ENCODE results near the gene ATP9A.
A peak's percentile ranks its signal among the peaks of the same experiment; 100 is the strongest.
"Not testable (repeated sequence)": the region's sequence is repeated elsewhere in the genome, so short reads cannot be mapped to it uniquely, and the experiment has no call there.

ATP9A gene

DNA sequence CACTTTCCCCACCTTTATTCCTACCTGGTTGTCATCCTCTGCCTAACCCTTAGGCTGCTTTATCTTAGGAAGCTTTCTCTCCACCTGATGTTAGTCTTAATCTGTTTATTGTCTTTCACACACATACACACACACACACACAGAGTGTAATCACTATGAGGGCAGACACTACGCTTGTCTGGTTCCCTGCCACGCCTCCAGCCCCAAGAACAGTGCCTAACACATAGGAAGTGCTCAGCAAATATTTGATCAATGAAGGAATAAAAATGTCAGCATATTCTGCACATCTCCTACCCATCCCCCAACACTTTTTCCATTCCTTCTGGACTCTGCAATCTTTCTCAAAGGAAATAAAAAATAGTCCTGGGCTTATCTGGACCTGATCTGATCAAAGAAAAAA, 174.6 kb downstream of the ATP9A start:
- DNase-seq = no peak

DNA sequence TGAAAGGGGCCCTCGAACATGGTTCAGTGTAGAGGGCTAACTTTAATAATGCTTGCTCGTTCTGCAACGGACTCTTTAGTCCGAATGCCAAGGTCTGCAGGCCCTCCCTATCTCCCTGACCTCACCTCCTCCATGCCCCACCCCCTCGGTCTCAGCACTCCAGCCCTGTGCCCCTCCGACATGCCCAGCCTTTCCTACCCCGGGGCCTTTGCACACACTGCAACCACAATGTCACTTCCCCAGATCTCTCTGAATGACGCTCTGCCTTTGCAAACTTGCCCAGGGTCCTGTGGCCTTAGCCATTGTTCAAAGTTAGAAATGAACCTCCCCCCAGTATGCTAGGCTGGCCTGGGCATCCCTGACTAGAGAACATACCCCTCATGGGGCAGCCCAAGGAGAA, 175.6 kb downstream of the ATP9A start:
- no peak for DNase-seq

DNA sequence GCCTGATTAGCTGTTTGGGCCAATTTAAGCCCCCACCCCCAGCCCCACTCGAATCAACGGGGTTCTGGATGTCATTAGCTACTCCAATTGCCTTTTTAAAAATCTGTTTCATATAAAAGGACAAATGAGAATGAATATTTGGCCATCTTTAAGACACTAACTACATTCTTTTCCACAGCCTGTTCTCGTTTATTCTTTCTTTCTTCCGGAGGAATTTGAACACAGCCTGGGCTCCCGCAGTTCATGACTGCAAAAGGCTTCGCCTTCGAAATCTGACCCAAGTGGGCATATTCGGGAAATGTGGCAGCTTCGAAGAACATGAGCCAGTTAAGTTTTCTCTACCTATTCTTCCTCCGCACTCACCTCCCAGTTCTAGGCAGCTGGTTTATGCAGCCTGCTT, 176.3 kb downstream of the ATP9A start:
- no peak for DNase-seq

DNA sequence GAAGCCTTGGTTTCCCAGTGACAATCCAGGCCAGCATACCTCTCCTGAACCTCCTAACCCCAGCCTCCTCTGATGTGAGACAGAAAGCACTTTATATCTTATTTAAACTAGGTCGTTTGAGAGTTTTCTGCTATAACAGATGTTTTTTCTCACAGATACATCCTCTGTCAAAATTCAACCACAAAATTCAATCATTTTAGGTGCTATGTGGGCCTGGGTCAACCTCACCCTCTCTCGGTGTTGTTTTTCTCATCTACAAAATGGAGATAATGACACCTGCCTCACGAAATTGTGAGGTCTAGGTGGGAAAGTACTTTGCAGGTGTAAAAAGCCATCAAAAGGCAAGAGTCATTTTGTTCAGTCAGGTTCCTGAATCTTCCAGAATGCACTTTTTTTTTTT, 179.4 kb downstream of the ATP9A start:
- DNase-seq = no peak

DNA sequence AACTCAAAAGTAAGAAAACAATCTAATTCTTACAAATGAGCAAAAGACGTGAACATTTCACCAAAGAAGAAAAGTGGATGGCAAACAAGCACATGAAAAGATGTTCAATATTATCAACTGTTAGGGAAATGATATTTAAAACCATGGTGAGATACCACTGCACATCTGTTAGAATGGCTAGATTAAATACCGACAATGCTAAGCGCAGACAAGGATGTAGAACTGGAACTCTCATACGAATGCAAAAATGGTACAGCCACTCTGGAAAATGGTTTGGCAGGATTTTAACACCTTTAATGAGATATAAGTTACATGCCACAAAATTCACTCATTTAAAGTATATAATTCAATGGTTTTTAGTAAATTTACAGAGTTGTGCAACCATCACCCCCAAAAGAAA, 181.0 kb downstream of the ATP9A start:
- DNase-seq = no peak

DNA sequence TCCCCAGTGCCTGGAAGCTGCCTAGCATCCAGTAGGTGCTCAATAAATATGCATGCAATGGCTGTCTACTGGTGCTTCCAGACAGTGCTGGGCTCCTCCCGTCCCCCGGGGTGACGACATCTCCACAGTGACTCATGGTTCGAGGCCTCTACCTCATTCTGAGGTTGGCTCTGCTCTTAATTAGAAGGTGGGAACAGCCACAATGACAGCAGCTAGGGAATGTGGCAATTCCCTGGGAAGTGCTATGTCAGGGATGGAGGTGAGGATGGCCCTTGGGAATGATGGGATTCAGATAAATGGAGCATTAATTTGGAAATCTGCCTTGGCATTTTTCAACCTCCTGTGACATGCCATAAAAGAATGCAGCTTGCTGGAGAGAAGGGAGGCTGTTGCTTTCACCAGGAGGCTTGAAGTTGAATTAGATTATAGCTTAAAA, 182.2 kb downstream of the ATP9A start:
- DNase-seq = no peak

DNA sequence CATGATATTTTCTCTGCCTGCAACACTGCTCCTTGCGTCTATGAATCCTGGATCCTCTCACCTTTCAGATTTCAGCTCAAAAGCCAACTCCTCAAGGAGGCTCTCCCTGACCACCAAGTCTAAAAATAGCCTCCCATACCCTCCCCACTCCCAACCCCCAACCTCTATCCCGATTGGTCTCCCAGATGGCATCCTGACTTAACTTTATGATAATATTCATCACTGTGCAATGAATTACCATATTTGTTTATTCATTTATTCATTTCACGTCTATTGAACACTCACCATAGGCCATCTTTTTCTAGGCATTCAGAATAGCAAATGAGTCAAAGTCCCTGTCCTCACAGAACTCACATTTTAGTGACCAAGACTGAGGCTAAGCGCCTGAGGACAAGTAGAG, 183.0 kb downstream of the ATP9A start:
- DNase-seq = no peak

DNA sequence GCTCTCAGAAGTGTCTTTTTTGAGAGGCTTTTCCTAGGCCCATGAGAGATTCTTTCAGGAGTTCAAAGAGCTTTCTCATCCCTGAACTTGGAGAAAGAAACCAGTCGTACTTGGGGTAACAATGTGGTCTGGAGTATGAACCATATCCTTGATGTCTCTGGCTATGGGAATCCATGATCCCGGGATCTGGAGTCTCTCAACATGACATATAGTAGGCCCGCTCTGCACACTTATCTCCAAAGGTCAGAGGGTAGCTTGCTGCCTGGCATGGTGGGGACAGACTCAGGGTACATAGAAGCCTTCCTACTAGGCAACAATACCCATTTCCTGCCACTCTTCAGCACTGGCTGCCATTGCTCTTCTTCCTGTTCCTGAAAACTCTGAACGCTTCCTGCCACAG, 183.5 kb downstream of the ATP9A start:
- DNase-seq = no peak

DNA sequence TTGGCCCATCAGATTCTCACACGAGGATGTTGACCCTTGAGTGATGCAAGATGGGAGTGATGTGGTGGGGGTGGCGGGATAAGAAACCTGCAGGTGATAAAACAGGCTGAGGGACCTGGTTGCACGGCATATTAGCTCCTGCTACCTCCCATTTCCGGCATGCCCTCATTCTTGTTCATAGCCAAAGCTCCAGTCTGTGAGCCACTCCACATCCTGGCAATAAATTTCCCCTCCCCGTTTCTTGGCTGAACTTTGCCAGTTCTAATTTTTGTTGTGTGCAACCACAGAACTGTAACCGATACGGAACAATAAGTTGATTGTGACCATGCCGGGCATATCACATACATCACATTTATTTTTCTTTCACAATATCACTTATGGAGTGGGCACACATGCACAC, 184.1 kb downstream of the ATP9A start:
- DNase-seq = no peak

DNA sequence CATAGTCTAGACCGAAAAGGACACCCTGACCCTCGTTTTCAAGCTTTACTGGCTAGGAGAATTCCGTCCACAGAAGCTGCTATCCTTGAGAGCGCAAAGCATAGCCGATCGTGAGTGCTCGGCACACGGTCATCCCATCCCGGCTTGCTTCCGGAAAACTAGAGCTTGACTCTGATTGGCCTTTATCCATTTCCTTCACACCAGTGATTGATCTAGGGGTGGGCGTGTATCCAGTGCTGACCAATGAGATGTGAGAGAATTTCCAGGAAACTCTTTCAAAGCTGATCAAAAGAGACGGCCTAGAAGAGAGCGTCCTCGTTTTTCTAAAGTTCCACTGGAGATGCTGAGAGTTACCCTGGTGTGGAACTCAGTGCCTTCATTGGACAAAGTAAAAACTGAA, 184.7 kb downstream of the ATP9A start:
- DNase-seq = no peak

DNA sequence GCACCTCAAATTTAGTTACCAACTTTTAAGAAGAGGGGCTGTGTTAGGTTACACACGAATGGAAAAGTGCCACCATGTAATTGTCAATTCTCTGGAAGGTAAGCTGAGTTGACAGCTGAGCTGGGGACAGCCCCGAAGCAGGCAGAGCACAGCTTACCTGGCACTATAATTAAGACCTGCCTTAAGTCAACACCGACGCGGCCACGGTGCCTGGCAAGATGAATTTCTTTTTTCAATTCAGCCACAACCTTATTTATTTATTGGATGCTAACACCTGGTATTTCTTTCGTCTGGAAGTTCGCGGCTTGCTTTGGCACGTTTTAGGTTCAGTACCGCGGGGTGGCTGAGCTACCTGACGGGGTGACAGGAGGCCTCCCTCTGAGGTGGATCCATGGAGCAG, 185.1 kb downstream of the ATP9A start:
- peak; percentile 38 for DNase-seq

DNA sequence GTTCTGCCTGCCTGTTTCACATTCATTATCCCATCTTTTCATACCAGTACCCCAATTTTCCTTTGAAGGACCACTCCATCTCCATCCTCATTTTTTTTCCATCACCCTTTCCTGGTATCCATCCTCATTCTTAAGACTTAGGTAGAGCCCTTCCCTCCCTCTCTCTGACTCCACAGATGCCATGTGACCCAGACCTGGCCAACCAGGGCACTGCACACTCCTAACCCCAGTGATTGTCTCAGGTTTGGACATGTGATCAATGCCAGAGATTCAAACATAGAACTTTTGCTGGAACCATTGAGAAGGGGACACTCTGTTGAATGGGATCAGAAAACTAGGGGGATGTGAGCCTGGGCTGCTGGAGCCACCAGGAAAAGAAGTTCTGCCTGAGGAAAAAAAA, 186.6 kb downstream of the ATP9A start:
- no peak for DNase-seq

DNA sequence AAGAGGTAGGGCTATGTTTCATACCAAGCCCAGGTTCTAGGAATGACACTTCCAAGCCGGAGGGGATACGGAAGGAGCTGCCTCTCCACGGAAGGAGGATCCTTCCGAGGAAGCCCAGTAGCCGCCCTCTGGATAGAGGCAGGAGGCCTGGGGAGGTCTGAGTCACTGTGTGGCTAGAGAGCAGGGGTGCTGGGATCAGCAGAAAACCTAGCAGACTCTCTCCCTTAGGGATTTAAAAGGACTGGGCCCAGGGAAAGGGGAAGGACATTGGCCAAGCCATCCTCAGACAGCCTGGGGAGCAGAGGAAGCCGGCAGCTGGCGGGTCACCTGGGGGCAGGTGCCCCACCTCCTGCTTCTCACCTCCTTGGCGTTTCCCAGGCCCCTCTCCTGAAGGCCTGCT, 189.1 kb downstream of the ATP9A start:
- no peak for DNase-seq

DNA sequence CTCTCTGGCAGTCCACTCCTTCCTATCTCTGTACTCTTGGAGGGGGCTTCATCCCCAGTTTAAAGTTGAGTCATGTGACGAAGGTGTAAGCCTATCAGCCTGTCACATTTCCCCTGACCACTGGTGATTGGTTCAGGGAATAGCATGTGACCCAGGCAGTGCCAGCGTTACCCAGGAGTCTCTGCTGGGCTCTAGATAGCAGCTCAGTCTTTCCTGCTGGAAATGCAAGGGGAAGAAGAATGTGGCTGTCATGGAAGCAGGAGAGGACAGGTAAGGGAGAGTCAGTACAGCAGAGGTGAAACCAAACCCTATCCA, 190.1 kb downstream of the ATP9A start:
- DNase-seq = no peak

DNA sequence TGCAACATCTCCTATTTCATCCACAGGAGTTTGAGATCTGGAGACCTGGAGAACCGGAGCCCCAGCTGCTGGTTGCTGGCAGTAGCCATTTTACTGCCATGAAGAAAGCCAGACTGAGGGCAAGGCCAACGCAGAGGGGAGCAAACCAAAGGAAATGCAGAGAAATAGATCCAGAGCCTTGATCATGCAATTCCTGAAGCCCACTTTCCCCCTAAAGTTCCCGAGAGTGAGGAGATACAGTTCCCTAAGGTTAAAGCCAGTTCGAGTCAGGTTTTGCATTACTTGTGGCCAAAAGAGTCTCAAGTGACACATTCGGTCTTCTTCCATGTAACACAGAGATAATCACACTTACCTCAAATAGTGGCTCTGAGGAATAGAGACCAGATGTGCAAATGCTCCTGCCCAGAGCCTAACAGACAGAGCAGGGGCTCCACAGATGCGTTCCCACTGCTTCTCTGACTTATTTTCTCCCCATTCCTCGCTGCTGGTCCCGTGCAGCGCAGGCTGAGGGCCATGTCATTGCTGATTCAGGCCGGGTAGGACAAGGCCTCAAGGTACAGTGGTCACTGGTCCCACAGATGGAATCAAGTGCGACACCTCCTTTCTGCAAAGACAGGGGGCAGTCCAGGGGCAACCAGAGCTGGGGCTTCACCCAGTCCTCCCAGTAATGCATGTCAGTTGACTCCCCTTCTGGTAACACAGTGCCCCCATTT, 190.6 kb downstream of the ATP9A start:
- DNase-seq = no peak

DNA sequence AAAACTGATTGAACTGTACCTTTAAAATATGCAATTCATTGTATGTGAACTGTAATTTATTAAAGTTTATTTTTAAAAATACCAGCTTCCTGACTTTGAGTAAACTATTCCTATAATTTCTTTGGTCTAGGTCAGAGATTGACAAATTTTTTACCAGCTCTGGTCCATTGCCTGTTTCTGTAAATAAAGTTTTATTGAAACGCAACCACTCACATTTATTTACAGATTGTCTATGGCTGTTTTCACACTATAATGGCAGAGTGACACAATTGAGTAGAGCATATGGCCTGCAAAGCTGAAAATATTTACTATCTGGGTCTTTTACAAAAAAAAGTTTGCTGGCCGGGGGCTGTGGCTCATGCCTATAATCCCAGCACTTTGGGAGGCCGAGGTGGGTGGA, 192.7 kb downstream of the ATP9A start:
- no peak for DNase-seq

DNA sequence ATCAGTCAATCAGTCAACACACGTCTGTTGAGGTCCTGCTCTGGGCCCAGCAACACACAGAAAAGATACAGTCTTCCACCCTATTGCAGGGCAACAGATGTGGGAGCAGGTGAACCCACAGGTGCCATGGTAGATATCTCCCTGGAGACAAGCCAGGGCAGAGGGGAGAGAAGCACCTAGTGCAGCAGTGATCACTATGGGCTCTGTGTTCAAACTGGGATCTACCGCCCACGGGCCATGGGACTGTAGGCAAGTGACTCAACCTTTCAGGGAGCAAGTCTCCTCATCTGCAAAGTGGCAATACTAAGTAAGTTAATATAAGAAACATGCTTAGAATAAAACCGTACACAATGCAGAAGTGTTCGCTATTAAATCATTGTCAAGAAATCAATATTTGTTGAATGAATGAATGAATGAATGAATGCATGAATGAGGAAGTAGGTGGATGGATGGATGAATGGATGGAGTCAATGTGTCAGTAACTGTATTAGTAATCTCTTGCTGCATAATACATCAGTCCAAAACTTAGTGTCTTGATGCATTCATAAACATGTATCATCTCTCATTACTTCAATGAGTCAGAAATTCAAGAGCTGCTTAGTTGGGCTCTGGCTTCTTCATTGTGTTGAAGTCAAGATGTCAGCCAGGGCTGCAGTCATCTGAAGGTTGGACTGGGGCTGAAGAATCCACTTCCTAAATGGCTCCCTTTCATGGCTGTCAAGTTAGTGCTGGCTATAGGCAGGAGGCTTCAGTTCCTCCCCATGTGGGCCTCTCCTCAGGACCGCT, 193.7 kb downstream of the ATP9A start:
- no peak for DNase-seq

DNA sequence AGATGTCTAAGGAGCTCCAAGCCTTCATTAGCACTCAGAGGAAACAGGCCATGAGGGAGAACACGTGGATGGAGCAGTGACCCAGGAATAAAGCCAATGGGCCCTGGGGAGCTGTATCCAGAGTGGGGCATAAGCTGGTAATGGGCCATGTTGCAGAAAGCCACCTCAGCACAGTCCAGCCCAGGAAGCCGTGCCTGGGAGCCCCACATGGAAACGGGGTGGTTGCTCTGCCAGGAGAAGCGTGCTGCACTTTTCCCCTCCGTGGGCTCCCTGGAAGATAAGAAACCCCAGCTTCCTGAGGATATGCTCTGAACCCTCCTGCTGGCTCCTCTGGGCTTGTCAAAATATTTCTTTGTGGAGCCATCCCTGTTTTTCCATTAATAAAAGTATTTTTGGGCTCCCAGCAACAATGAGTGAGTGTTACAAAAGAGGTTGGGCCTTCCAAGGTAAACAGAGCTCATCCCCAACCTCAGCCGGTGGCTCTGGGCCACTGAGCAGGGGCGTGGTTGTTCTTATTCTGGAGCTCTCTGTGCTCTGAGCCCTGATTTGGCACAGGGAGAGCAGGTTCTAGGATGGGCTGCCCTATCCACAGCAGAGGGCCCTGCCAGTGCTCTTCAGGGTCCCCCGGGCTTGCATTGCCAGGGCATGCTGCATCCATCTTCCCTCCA, 194.5 kb downstream of the ATP9A start:
- no peak for DNase-seq

DNA sequence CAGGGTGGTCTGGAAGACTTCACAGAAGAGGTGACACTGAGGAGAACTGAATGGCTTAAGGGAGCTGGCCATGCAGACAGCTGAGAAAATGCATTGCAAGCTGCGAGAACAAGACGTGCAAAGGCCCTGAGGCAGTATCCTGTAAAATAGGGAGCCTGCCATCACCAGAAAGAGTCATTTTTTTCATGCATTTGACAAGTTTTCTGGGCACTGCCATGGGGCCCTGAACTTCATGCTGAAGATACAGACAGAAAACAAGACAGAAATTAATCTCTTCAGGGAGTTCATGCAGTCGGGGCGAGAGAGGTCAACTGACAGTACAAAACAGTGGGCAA, 196.8 kb downstream of the ATP9A start:
- no peak for DNase-seq

DNA sequence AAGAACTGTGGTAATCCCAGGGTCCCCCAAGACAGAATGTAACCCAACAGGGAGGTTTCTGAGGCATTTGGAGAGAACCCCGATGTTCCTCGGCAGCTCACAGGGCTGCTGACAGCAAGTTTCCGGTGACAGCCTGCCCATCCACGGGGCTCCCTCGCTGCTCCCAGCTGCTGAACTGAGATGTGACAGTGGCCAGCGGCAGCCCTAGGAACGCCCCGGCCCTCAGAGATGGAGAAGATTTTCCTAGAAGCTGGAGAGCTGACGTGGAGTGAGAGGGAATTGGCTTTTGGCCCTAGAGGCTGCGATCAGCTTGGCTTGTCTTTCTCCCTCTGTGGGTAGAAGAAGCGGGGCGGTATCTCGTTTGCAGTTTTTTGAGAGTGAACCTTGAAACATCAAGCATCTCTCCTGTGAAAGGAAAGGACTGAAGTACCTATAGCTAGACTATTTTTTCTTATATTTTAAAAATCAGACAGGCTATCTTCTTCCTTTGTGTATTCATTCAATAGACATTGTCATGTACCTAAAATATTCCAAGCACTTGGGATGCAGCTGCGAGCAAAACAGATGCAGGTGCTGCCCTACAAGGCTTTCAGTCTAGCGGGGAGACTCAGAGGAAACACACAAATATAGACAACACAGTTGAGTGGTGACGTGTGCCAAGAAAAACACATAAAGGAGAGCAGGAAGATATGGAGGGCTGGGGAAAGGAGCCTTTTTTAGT, 197.3 kb downstream of the ATP9A start:
- DNase-seq = no peak

DNA sequence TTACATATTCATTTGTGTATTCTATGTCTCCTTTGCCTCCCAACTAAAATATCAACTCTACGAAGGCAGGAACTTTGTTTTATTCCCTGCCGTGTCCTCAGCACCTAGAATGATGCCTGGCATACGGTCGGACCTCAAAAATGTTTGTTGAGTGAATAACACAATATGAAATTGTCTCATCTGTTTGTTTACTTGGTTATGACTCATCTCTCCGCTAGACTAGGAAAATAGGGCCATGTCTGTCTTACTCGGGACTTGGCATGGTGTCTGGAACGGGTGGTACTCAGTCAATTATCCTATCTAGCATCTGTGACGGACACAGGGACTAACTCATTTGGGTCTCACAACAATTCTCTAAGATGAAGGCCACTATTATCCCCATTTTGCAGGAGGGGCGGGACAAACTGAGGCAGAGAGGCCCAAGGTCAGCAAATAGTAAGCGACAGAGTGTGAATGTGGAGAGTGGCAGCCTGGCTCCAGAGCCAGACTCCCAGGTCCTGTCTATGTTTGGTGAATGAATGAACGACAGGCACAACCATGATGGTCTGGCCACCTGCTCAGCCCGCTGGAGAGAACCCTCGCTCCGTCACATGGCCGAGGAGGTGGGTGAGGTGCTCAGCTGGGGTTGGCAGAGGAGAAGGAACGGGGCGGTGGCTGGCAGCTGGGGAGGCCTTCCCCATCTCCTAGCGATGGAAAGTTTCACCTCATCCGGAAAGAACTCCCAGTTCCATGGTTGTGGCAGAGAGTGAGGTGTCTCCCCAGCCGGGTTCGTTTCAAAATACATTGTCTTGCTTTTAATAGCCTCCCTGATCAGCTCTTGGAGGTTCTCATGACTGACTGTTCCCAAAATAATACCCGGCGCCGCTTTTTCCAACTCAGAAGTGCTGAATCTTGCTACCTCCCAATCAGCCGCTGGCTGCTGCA, 198.1 kb downstream of the ATP9A start:
- DNase-seq = no peak

DNA sequence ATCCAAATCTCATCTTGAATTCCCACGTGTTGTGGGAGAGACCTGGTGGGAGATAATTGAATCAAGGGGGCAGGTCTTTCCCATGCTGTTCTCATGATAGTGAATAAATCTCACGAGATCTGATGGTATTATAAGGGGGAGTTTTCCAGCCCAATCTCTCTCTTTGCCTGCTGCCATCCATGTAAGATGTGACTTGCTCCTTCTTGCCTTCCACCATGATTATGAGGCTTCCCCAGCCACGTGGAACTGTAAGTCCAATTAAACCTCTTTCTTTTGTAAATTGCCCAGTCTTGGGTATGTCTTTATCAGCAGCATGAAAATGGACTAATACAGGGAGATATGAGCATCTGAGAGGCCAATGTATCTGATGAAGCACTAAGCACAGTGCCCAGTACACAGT, 199.7 kb downstream of the ATP9A start:
- DNase-seq = not testable (repeated sequence)

DNA sequence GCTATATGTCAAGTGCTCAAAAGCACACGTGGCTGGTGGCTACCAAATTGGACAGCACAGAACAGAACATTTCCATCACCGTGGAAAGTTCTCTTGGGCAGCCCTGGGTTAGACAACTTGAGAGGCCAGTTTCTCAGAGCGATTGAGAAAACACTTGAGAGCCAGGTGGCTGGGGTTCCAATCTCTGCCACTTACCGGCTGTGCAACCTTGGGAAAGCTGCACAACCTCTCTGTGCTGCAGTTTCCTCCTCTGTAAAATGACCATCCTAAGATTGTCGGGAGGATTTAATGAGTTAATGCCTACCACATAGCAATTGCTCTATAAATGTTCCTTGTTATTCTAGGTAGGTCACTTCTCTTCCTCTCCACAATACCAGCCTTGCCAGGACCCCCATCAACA, 200.6 kb downstream of the ATP9A start:
- DNase-seq = no peak

Measured in NCI-H146 (cell line).